A549 (cell line): Measurements from ENCODE around the gene TPM1. TPM values are rescaled to one million over a fixed set of nuclear protein-coding genes. Genes with fewer than 3 reads are reported as not detected.

Experiments
- ATAC-seq, 2 experiments: fragments of 200-7000 bp in 1 of 2; fragments of >200 bp in 1 of 2; cut with Nextera tagmentation in 1 of 2; cut with Tn5 transposase in 1 of 2; 3 replicates each; pipeline versions ENCODE4 v1.8.0 to v1.9.1; 2018 to 2020; ENCODE audit warnings: mild to moderate bottlenecking in 1 of 2, moderate library complexity in 1 of 2
- CTCF ChIA-PET: fragments of 300-600 bp; sonication (Branson Sonifier 250); formaldehyde crosslinking; extraction: SDS; loops from one replicate; lab custom pipeline; 2021; ENCODE audit warnings: antibody characterized with exemption, inconsistent platforms; lab: Yijun Ruan, JAX
- POLR2A ChIA-PET: fragments of 350-600 bp; formaldehyde crosslinking; extraction: SDS; loops from one replicate; lab custom pipeline; 2021; ENCODE audit warnings: antibody characterized with exemption, inconsistent platforms; lab: Yijun Ruan, JAX
- DNase-seq, 2 experiments: peaks; one replicate each; pipeline versions ENCODE4 v3.0.0 to v3.0.0-alpha.2; 2011 to 2016; ENCODE audit warnings: low read depth in 1 of 2, low spot score in 1 of 2
- FAIRE-seq: peaks from 2 replicates; lab custom pipeline; 2011; peaks lifted over from hg19 to GRCh38; lab: Jason Lieb, UNC
- H3K27ac ChIP-seq, 2 experiments: fragments of >200 bp; sonication (Bioruptor Twin); formaldehyde crosslinking; 3 replicates each; pipeline ENCODE4 v1.5.1; 2016 to 2017
- H3K4me1 ChIP-seq: fragments of >200 bp; sonication (Bioruptor Twin); formaldehyde crosslinking; 3 replicates; pipeline ENCODE4 v1.6.1; 2016
- H3K4me2 ChIP-seq: fragments of >200 bp; sonication (Bioruptor Twin); formaldehyde crosslinking; 3 replicates; pipeline ENCODE4 v1.6.1; 2016
- H3K4me3 ChIP-seq: fragments of >200 bp; sonication (Bioruptor Twin); formaldehyde crosslinking; 3 replicates; pipeline ENCODE4 v1.5.1; 2016
- H3K9me3 ChIP-seq: fragments of >200 bp; sonication (Bioruptor Twin); formaldehyde crosslinking; 3 replicates; pipeline ENCODE4 v1.6.1; 2016
- BHLHE40 ChIP-seq: IDR thresholded peaks from 2 replicates; pipeline ENCODE4 v1.6.1; 2012; ENCODE audit warnings: low read depth, low read length, inconsistent platforms
- CHD2 ChIP-seq: fragments of 150-350 bp; IDR thresholded peaks from 2 replicates; pipeline ENCODE4 v1.6.1; 2014; ENCODE audit warnings: low read length; ENCODE audit not compliant: partially characterized antibody
- E2F6 ChIP-seq: IDR thresholded peaks from 2 replicates; pipeline ENCODE4 v1.6.1; 2012; ENCODE audit warnings: low read depth, borderline replicate concordance
- EHF ChIP-seq: fragments of 250-450 bp; sonication (Bioruptor Pico); IDR thresholded peaks from 2 replicates; pipeline ENCODE4 v1.5.0; 2020; ENCODE audit warnings: mild to moderate bottlenecking
- ELK1 ChIP-seq: fragments of 150-350 bp; IDR thresholded peaks from 2 replicates; pipeline ENCODE4 v1.6.1; 2014; ENCODE audit warnings: low read depth, mild to moderate bottlenecking, low read length
- FOSB ChIP-seq: fragments of 250-450 bp; sonication (Bioruptor Pico); IDR thresholded peaks from 2 replicates; pipeline ENCODE4 v1.5.0; 2020; ENCODE audit warnings: mild to moderate bottlenecking, moderate library complexity
- FOSL2 ChIP-seq, 2 experiments: fragments of 450-650 bp in 1 of 2; fragments of >200 bp in 1 of 2; sonication (Bioruptor Twin) in 1 of 2; formaldehyde crosslinking; IDR thresholded peaks; 2 replicates each; pipeline versions ENCODE4 v1.5.0 to v1.6.1; 2016 to 2020; ENCODE audit warnings: mild to moderate bottlenecking in 1 of 2, moderate library complexity in 1 of 2
- FOXS1 ChIP-seq: fragments of 250-450 bp; sonication (Bioruptor Pico); IDR thresholded peaks from 2 replicates; pipeline ENCODE4 v1.5.0; 2020; ENCODE audit warnings: mild to moderate bottlenecking, moderate library complexity
- GATA3 ChIP-seq: IDR thresholded peaks from 2 replicates; pipeline ENCODE4 v1.6.1; 2012; ENCODE audit warnings: borderline replicate concordance
- HES2 ChIP-seq: fragments of >200 bp; sonication (Bioruptor Twin); formaldehyde crosslinking; IDR thresholded peaks from 2 replicates; pipeline ENCODE4 v1.6.1; 2016
- HMGXB4 ChIP-seq: fragments of 250-450 bp; sonication (Bioruptor Pico); IDR thresholded peaks from 2 replicates; pipeline ENCODE4 v1.5.0; 2021; ENCODE audit warnings: mild to moderate bottlenecking, moderate library complexity, borderline replicate concordance
- HOXB13 ChIP-seq: fragments of 250-450 bp; sonication (Bioruptor Pico); IDR thresholded peaks from 2 replicates; pipeline ENCODE4 v1.5.0; 2020; ENCODE audit warnings: low read depth, mild to moderate bottlenecking, moderate library complexity
- HOXB5 ChIP-seq: fragments of 250-450 bp; sonication (Bioruptor Pico); IDR thresholded peaks from 2 replicates; pipeline ENCODE4 v1.5.0; 2020; ENCODE audit warnings: mild to moderate bottlenecking, moderate library complexity
- JUN ChIP-seq, 2 experiments: fragments of >200 bp; sonication (Bioruptor Twin); formaldehyde crosslinking; IDR thresholded peaks; 2 replicates in 1 of 2; 3 replicates in 1 of 2; pipeline ENCODE4 v1.6.1; 2016 to 2017
- JUNB ChIP-seq: fragments of >200 bp; sonication (Bioruptor Twin); formaldehyde crosslinking; IDR thresholded peaks from 2 replicates; pipeline ENCODE4 v1.6.1; 2016
- KDM1A ChIP-seq: fragments of 200-600 bp; sonication (generic); IDR thresholded peaks from 2 replicates; pipeline ENCODE4 v1.6.1; 2016; ENCODE audit warnings: low read depth, mild to moderate bottlenecking
- KDM5A ChIP-seq: fragments of 200-600 bp; sonication (generic); IDR thresholded peaks from 2 replicates; pipeline ENCODE4 v1.6.1; 2016; ENCODE audit warnings: antibody characterized with exemption, mild to moderate bottlenecking
- MAFK ChIP-seq: fragments of 450-650 bp; IDR thresholded peaks from 2 replicates; pipeline ENCODE4 v1.6.1; 2014; ENCODE audit not compliant: partially characterized antibody
- MAX ChIP-seq: IDR thresholded peaks from 2 replicates; pipeline ENCODE4 v1.6.1; 2012
- NR3C1 ChIP-seq: fragments of >200 bp; sonication (Bioruptor Twin); formaldehyde crosslinking; IDR thresholded peaks from 3 replicates; pipeline ENCODE4 v1.6.1; 2017
- RAD21 ChIP-seq, 2 experiments: fragments of >200 bp in 1 of 2; sonication (Bioruptor Twin) in 1 of 2; formaldehyde crosslinking in 1 of 2; IDR thresholded peaks in 1 of 2; conservative IDR thresholded peaks in 1 of 2; 2 replicates in 1 of 2; 3 replicates in 1 of 2; pipeline ENCODE4 v1.6.1; 2012 to 2018; ENCODE audit warnings: inconsistent platforms in 1 of 2
- RARB ChIP-seq: fragments of 250-450 bp; sonication (Bioruptor Pico); IDR thresholded peaks from 2 replicates; pipeline ENCODE4 v1.8.0; 2021; ENCODE audit warnings: mild to moderate bottlenecking, moderate library complexity
- RFX5 ChIP-seq: fragments of 450-650 bp; IDR thresholded peaks from 2 replicates; pipeline ENCODE4 v1.7.1; 2014; ENCODE audit warnings: antibody characterized with exemption, mild to moderate bottlenecking, moderate library complexity
- TFCP2L1 ChIP-seq: fragments of 250-450 bp; sonication (Bioruptor Pico); IDR thresholded peaks from 2 replicates; pipeline ENCODE4 v1.5.0; 2021; ENCODE audit warnings: mild to moderate bottlenecking
- TP53 ChIP-seq: fragments of 250-450 bp; sonication (Bioruptor Pico); IDR thresholded peaks from 2 replicates; pipeline ENCODE4 v1.5.0; 2021; ENCODE audit warnings: mild to moderate bottlenecking, moderate library complexity
- ZFP36 ChIP-seq: fragments of 450-650 bp; IDR thresholded peaks from 2 replicates; pipeline ENCODE4 v1.6.1; 2014; ENCODE audit warnings: borderline replicate concordance; ENCODE audit not compliant: partially characterized antibody
- ZSCAN20 ChIP-seq: fragments of 250-450 bp; sonication (Bioruptor Pico); IDR thresholded peaks from 2 replicates; pipeline ENCODE4 v1.8.0; 2022; ENCODE audit warnings: mild to moderate bottlenecking, moderate library complexity
- WGBS: methylation state at CpG from one replicate; pipeline ENCODE4 v1.1.6; 2017; ENCODE audit errors: missing lambda C conversion rate; 5-methylcytosine and 5-hydroxymethylcytosine counted together
- polyA plus RNA-seq, 4 experiments: library from polyadenylated mRNA; depleted of rRNA in 3 of 4; stranded (reverse); fragments of >200 nt; fragmentation: RNase III in 1 of 4; extraction: RNeasy Plus Mini Kit Qiagen cat#74134 plus additional on column Dnase treatment in 1 of 4; gene quantifications; 2 replicates in 3 of 4; 3 replicates in 1 of 4; pipeline ENCODE4 v1.2.3, GENCODE V29; 2011 to 2017

Gene TPM1
- polyA plus RNA-seq, 2 of the 4 experiments (the other 2 are of a cell fraction): 894 to 954 TPM

GRCh38 chr15:63050731-63051155 is 8.2 kb downstream of the TPM1 start:
- TF ChIP-seq GATA3 (no peak), HOXB13 (CRISPR knock-in tag) (peak; percentile 47; the same call in 1 of the 2 replicates), NR3C1 (no peak), HMGXB4 (CRISPR knock-in tag) (0 out of 2 replicates have a peak, but pooled peaks have one; percentile 47), FOSL2 (IDR thresholded peaks at IDR 0.05) (no peak), FOSL2 (CRISPR knock-in tag; IDR thresholded peaks at IDR 0.05) (peak; percentile 36; the same call in 1 of the 2 replicates), RFX5 (no peak), TP53 (CRISPR knock-in tag) (no peak), FOSB (CRISPR knock-in tag) (peak; percentile 77; the same call in 1 of the 2 replicates), CHD2 (no peak), TFCP2L1 (CRISPR knock-in tag) (0 out of 2 replicates have a peak, but pooled peaks have one; percentile 82), ZSCAN20 (CRISPR knock-in tag) (peak; percentile 37; the same call in 1 of the 2 replicates), HOXB5 (0 out of 2 replicates have a peak, but pooled peaks have one; percentile 38), FOXS1 (CRISPR knock-in tag) (peak; percentile 7; the same call in 1 of the 2 replicates), MAFK (peak; percentile 45)
- peak overlapping the region; percentile 87 for H3K4me3 ChIP-seq
- DNase-seq (no peak), FAIRE-seq (peak; percentile 18), ATAC-seq (no peak)
- peak overlapping the region; percentile 94 to 97 for H3K27ac ChIP-seq
- peaks cover 86% of the 10 kb centered on the region for H3K4me1 ChIP-seq
- H3K4me2 ChIP-seq: peak overlapping the region; percentile 93
- POLR2A ChIA-PET: interaction anchor here (1.4 kb wide), 1 partner anchor 44 kb away, joined by 4 read pairs; no protein-coding TSS in a partner anchor
- H3K9me3 ChIP-seq: no peaks in the 10 kb centered on the region
- CTCF ChIA-PET: interaction anchor here (0.6 to 50.6 kb wide), 3 partner anchors 12 to 268 kb away, joined by 3 to 1136 read pairs (median 86); no protein-coding TSS in a partner anchor

- Histone ChIP-seq H3K4me3 (peak overlapping the region; percentile 87), H3K9me3 (no peaks in the 10 kb centered on the region), H3K4me2 (peak overlapping the region; percentile 93), H3K4me1 (peaks cover 86% of the 10 kb centered on the region), H3K27ac (peak overlapping the region; percentile 94 to 97)
- ATAC-seq: peak in 1 of 2 experiments; percentile 15; a peak in 3 of 6 replicates
- TF ChIP-seq BHLHE40: no peak
- TF ChIP-seq MAFK: peak; percentile 61
- TF ChIP-seq ELK1: no peak
- TF ChIP-seq KDM1A: no peak
- peak; percentile 74 for TF ChIP-seq EHF (CRISPR knock-in tag)
- peak; percentile 8; the same call in 1 of the 2 replicates for TF ChIP-seq FOXS1 (CRISPR knock-in tag)
- TF ChIP-seq RAD21 (conservative IDR thresholded peaks at IDR 0.05 in 1 of 2, IDR thresholded peaks at IDR 0.05 in 1 of 2): peak in 1 of 2 experiments; percentile 6; a peak in 1 of 5 replicates
- TF ChIP-seq GATA3: peak; percentile 66; the same call in 1 of the 2 replicates
- TF ChIP-seq JUN (IDR thresholded peaks at IDR 0.05): peak in 1 of 2 experiments; percentile 33; a peak in 2 of 5 replicates
- TF ChIP-seq FOSB (CRISPR knock-in tag): 0 out of 2 replicates have a peak, but pooled peaks have one; percentile 2
- no peak for TF ChIP-seq JUNB
- no peak for TF ChIP-seq FOSL2 (IDR thresholded peaks at IDR 0.05)
- TF ChIP-seq FOSL2 (CRISPR knock-in tag; IDR thresholded peaks at IDR 0.05): 0 out of 2 replicates have a peak, but pooled peaks have one; percentile 15
- peak; percentile 62; the same call in 1 of the 2 replicates for TF ChIP-seq MAX
- no peak for TF ChIP-seq HES2
- peak; percentile 47; the same call in 1 of the 2 replicates for TF ChIP-seq ZSCAN20 (CRISPR knock-in tag)
- TF ChIP-seq E2F6: 0 out of 2 replicates have a peak, but pooled peaks have one; percentile 17
- TF ChIP-seq RARB (CRISPR knock-in tag): no peak
- TF ChIP-seq KDM5A: no peak
- TF ChIP-seq ZFP36: peak; percentile 63
- WGBS: 7% methylated on average over 5 of the region's 5 CpGs
- CTCF ChIA-PET: interaction anchor here (0.6 to 50.6 kb wide), 6 partner anchors 13 to 278 kb away, joined by 3 to 1136 read pairs (median 3); no protein-coding TSS in a partner anchor
- no peak for FAIRE-seq
- POLR2A ChIA-PET: interaction anchor here (1.4 kb wide), 1 partner anchor 43 kb away, joined by 4 read pairs; no protein-coding TSS in a partner anchor
- DNase-seq: peak in 1 of 2 experiments; percentile 96
These were observed 8.9 kb downstream of the TPM1 start for GRCh38 chr15:63051156-63052066.
